ENCODE data around the gene SF3B6.
"Not testable (repeated sequence)": the region's sequence is repeated elsewhere in the genome, so short reads cannot be mapped to it uniquely, and the experiment has no call there.

The SF3B6 gene

GRCh38 chr2:24045511-24046508, 30.3 kb downstream of the SF3B6 start:
- TF ChIP-seq CTCF (IDR thresholded peaks at IDR 0.05; ENCODE audit: insufficient read depth, missing control alignments) = no peak
- DNase-seq (ENCODE audit: insufficient read length, low spot score) (no peak), FAIRE-seq (no peak)

- not testable (repeated sequence) for FAIRE-seq; DNase-seq (ENCODE audit: insufficient read length, low spot score)
Observed at GRCh38 chr2:24043133-24043532, 33.0 kb downstream of the SF3B6 start.

- FAIRE-seq (no peak), DNase-seq (ENCODE audit: insufficient read length, low spot score) (no peak)
- no peak for TF ChIP-seq CTCF (IDR thresholded peaks at IDR 0.05; ENCODE audit: insufficient read depth, missing control alignments)
Observed at GRCh38 chr2:24040511-24040910, 35.6 kb downstream of the SF3B6 start.

GRCh38 chr2:24038786-24039499, 37.2 kb downstream of the SF3B6 start:
- DNase-seq (ENCODE audit: insufficient read length, low spot score) (no peak), FAIRE-seq (no peak)
- TF ChIP-seq CTCF (IDR thresholded peaks at IDR 0.05; ENCODE audit: insufficient read depth, missing control alignments) = no peak

- DNase-seq (ENCODE audit: insufficient read length, low spot score) (no peak), FAIRE-seq (no peak)
- TF ChIP-seq CTCF (IDR thresholded peaks at IDR 0.05; ENCODE audit: insufficient read depth, missing control alignments) = no peak
Observed at GRCh38 chr2:24026233-24026632, 49.9 kb downstream of the SF3B6 start.

- no peak for TF ChIP-seq CTCF (IDR thresholded peaks at IDR 0.05; ENCODE audit: insufficient read depth, missing control alignments)
- no peak for DNase-seq (ENCODE audit: insufficient read length, low spot score)
- FAIRE-seq = no peak
Observed at GRCh38 chr2:24024996-24025663, 51.0 kb downstream of the SF3B6 start.

- no peak for FAIRE-seq
- no peak for TF ChIP-seq CTCF (IDR thresholded peaks at IDR 0.05; ENCODE audit: insufficient read depth, missing control alignments)
Observed at GRCh38 chr2:24024018-24024417, 52.1 kb downstream of the SF3B6 start.

More at GRCh38 chr2:24024018-24024417, 52.1 kb downstream of the SF3B6 start:
- DNase-seq (ENCODE audit: insufficient read length, low spot score) = no peak
